GM21360 (cell line): ENCODE results near the gene WDR86.

Experiments
- ATAC-seq: cut with Tn5 transposase; IDR thresholded peaks from one replicate; pipeline ENCODE4 v1.9.1; 2021; ENCODE audit warnings: mild to moderate bottlenecking, moderate library complexity; ENCODE audit not compliant: unreplicated experiment

Gene WDR86

DNA sequence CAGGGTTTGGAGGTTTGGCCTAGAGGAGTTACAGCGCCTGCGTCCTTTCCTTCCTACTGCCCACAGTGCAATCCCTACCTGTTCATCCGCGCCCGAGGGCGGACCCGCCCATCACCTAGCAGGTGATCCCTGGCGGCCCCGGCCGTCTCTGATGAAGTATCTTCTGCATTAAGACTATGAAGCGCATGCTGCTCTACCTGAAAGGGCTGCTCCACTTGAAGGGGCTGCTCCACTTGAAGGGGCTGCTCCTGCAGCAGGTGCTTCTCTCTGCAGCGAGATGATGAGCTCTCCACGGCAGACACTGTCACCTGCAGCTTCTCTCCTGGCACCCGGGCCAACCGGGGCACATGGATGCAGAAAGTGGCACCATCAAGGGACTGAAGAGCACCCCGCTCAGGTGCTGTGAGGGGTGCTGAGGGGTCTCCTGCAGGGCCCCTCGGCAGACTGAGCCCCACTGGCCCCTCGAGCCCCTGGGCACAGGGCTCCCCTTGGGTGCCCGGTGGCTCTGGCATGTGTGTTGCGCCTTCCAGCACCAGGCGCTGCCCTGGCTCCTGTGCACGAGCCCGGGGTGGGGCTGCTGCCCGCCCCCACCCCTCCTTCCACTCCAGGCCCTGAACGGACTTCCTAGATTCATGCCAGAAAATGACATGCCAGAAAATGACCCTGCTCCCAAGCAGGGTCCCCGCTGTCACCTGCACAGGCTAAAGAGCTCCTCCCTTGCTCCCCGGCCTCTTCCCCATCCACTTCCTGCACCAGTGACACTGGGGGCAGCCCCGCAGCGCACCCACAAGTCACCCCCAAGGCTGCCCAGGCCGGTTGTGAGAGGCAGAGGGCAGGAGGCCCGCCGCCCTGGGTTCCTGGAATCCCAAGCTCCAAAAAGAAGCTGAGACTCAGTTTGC, 29.4 kb downstream of the WDR86 start:
- no peak for ATAC-seq

DNA sequence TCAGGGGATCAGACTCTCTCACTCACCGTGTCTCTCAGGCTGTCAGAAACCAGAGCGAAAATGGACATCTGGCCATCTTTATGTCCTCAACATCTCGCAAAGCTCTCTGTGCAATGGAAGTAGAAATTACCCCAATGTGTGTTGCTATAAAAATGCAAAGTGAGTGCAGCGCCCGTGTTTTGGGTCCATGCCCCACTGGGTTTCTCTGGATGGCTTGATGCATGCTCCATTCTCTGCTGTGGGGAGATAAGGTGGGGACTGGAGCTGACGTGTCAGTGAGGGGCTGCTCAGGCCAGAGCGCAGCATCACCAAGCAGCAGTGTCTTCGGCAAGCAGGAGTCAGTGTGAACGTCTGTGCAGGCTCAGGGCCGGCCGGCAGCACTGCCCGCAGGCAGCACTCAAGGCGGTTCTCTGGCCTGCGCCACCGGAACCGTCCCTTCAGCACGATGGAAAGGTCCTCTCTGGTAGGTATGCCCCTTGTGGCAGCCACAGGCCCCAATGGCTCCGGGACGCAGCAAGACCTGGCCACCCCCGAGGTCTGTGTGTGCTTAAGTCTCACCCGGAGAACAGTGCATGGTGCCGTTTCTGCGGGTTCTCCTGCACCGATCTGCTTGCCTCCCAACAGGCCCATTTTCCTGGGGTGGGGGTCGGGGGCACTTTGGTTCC, 30.2 kb downstream of the WDR86 start:
- no peak for ATAC-seq

DNA sequence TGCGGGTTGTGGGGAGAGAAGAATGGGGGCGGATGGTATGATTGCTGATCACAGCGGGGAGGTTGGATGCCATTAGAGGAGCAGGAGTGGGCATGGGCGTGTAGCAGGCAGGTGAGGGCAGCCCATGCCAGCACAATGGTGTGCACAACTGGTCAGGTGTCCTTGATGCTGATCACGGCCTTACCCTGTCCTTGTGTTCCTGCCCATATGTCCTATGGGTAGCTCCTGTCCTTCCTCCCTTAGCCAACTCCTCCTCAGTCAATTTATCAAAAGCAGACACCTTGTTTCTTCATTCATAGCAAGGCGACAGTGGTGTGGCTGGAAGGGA, 30.7 kb downstream of the WDR86 start:
- ATAC-seq, result no peak

DNA sequence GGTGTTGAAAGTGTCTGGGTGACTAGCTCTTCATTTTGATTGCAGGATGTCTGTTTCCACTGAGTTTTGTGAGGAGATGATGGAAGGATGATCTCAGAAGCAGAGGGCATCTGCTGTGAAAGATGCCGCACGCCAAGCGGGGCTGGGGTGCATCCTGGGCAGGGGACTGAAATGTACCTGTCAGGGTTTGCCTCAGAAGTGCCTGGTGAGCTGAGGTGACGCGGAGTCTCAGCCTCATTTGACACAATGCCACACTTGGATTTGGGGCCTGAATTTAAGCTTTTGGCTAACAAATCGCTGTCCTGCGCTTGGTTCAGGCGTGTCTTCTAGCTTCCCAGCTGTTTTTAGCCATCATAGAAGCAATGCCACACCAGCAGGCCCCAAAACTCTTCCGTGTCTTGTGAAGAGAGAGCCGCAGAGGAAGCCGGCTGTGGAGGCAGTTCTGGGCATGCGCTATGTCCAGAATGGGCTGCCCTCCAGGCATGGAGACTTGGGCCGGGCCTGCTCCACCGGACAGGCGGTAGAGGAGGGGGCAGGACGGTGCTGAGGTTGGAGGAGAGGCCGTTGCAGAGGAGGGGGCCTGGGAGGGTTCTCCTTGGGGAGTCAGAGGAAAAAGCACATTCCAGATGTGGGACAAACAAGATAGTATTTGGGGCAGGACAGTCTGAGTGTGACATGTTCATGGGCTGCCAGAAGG, 31.2 kb downstream of the WDR86 start:
- no peak for ATAC-seq

DNA sequence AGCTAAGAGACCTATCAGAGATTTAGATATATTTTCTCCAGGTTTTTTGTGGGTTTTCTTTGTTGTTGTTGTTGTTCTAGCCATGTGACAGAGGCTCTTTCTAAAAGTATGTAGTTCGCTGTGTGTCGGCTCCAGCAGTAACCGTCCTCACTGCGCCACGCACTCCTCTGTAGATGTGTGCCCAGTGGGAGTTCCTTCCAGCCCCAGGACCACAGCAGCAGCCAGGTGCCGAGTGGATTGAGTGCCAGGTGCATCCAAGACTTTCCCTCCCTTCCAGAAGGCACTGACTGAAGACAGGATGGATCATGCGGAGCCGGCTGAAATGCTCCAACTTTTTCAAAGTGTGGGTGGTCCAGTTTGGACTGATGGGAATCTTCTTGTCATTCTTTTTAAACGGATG, 31.8 kb downstream of the WDR86 start:
- no peak for ATAC-seq

DNA sequence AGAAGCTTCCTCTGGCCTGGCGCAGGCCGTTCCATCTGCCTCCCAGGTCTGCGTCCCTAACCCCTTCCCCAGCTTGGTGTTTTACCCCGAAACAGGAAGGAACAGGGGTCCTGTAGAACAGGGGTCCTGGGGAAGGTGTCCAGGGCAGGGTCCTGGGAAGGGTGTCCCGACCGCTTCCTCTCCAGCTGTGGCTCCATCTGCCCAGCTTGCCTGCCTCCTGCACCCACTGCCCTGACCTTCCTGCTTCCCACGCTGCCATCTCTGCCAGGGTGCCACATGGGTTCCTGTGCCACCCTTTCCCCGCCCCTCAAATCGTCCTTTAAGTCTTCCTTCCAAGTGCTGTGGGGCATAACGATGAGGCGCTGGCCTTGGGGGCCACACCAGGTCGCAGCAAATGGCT, 32.4 kb downstream of the WDR86 start:
- ATAC-seq, result no peak

DNA sequence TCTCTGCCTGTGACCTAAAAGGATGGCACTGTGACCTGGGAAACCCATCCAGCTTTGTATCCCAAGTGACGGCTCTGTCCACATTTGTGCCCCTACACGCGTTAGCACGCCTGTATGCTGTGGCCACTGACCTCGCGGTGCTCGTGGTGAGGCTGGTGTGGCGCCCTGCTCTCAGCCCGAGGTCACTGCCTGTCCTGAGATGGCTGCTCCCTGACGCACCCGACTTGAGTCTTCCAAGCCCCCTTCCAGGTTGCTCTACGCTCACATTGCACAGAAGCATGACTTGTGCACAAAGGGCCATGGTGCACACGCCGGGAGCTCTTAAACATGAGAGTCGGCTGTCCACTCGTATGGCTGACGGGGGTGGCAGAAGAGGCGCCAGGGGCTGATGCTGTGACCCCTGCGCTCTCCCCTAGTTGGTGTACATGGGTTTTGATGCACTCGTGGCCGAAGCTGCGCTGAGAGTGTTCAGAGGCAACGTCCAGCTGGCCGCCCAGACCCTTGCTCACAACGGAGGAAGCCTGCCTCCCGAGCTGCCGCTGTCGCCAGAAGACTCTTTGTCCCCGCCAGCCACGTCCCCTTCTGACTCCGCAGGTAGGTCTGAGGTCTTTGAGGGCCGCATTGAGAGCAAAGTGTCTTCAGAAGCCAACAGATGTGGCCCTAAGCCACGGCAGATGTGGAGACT, 33.5 kb downstream of the WDR86 start:
- no peak for ATAC-seq

DNA sequence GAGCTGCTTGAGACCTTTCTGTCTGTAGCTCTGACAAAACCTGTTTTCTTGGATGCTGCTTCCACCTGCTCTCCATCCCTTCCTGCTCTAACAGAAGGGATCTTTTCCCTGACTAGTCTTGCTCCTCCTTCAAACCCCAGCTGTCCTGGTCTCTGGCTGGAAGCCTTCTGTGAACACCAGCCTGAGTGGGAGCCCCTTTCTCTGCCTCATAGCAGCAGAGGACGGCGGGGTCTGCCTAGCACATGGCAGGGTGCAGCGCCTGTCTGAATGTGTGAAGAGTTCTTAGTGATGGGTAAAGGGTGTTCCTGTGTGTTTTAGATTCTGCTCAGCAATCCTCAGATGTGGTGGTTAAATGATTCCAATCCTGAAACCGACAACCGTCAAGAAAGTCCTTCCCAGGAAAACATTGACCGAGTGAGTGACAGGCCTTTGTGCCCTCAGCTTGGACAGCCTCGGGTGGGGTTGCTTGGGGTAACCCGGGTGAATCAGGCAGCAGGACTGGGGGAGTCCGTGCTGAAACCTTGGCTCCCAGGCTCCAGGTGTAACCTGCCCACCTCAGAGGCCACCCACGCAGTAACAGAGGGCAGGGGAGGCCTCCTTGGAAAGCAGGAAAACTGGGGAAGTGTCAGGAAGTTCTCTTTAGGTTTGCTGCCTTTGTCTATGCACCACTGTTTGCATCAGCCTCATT, 34.2 kb downstream of the WDR86 start:
- ATAC-seq, result no peak

DNA sequence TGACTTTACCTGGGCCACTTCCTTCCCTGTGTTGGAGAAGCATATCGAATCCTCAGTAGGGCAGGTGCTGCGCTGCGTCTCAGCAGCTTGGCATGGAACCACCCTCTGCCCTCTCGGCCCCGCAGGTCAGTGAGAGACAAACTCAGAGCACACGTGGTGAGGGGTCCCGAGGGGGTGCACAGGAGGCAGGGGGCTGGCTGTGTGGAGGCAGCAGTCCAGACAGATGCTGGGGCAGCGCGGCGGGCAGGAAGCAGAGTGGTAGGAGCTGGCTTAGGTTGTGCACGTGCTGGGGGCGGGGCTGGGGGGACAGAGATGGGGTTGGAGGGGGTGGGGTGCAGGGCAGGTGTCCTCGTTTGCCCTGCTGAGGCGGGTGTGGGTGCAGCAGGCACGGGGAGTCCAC, 35.1 kb downstream of the WDR86 start:
- ATAC-seq, result no peak

DNA sequence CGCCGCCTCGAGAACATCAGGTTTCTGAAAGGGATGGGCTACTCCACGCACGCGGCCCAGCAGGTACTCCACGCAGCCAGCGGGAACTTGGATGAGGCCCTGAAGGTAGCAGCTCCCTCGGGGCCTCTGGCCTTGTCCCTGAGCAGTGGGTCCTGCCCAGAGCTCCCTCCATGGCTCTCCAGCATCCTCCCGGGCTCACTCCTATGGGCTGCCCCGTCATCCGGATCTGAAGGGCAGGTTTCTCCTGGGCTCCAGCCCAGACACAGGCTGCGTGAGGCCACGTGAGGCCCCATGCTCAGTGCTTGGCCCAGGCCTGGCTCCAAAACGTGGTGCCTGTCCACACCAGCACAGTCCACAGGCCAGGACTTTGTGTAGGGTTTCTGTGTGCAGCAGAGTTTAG, 35.7 kb downstream of the WDR86 start:
- no peak for ATAC-seq

DNA sequence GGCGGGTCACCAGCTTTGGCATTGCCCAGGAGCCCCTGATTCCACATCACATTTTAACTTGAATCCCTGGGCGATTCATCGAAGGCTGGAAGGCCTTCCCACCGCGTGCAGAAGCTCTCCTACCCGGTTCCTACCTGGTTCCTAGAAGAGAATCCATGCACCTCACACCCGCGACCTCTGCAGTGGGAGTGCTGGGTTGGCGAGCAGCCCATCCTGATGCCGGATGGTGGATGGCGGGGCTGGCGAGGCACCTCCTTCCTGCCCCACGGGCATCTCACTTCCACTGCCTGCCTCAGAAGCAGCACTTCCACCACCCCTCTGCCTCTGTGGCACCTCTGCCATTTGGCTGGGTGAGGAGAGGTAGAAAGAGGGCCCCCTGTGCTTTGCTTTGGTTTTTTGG, 36.2 kb downstream of the WDR86 start:
- ATAC-seq, result no peak

DNA sequence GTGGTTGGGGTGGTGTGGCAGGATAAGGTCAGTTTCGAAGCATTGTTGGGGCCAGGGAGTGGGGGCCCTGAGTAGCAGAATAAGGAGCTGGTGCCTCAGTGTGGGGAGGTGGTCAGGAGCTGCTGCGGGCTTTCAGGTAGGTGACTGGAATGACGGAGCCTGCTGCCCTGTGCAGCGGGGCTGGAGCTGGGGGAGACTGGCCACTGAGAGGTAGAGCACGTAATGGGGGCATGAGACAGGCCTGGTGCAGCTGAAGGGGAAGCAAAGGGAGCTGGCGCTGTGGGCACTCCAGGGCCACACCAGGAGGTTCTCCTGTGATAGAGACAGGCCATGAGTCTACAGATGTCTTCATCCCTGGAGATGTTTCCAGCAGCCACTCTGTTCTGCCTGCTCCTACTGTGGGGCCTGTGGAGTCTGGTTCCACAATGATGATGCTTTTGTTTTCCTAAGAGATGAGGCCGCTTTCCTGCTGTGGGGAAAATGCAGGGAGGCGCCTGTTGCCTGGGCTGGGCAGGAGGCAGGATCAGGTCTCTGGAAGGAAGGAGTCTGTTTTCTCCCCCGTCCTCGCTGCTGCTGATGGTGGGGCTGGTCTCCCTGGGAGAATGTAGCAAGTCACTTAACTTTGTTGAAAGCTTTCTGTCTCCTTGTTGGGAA, 37.1 kb downstream of the WDR86 start:
- ATAC-seq, result no peak

DNA sequence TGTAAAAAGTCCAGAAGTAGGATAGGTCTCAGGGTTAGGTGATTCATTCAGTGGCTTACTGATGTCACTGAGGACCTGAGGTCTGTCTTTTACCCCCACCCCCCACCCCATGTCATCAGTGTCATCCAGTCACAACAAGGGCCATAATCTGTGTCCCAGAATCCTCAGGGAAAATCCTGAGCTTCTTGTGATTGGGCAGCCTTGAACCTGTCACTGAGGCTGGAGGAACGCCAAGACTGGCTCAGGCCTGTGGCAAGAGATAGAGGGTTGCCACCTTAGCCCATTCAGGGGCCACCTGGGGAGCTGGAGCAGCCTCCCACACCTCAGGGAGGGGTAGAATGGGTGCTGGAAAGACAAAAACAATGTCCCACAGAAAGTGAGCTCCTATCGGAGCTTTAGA, 38.6 kb downstream of the WDR86 start:
- no peak for ATAC-seq

DNA sequence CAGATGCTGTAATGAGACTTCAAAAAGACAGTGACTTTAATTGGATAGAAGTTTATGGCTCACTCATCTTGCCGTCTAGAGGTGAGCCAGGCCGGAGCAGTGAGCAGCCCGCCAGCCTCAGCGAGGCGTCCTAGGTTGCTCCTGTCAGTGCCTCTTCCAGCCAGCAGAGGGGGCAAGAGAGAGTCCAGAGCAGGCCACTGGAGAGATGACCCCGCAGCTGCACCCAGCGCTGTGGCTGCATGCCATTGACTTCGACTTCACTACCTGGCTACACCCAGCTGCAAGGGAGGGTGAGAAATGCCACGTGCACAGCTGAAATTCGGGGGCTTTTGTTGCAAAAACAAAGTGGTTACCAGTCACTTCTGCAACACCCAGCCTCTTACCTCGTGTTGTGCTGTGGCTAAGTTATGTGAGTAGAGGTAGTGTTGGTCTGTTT, 41.7 kb downstream of the WDR86 start:
- peak; percentile 90 for ATAC-seq

DNA sequence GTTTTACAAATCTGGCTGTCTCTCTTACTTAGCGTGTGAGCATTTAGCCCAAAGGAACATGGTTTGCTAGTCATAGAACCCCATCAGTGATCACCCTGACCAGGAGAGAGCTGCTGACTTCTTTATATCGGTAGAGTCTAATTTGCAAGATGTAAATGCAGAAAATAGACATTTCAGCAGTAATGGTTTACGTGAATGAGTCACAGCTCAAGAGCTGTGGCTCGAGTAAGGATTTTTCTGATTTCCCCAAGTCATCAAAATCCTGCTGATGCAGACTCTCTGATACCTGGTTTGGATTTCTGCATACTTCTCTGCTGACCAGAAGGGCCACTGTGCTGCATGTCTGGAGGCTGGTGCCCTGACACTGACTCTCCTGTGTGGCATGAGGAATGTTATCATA, 42.6 kb downstream of the WDR86 start:
- ATAC-seq, result no peak

DNA sequence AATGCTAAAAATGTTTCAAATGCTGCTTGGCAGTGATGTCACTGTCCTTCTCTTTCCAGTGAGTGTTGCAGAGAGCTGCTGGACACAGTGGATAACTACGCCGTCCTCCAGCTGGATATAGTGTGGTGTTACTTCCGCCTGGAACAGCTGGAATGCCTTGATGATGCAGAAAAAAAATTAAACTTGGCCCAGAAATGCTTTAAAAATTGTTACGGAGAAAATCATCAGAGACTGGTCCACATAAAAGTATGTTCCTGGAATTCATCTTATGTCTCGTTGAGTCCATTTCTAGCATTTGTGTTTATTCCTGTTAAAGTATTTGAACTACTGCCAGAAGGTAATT, 43.0 kb downstream of the WDR86 start:
- no peak for ATAC-seq

DNA sequence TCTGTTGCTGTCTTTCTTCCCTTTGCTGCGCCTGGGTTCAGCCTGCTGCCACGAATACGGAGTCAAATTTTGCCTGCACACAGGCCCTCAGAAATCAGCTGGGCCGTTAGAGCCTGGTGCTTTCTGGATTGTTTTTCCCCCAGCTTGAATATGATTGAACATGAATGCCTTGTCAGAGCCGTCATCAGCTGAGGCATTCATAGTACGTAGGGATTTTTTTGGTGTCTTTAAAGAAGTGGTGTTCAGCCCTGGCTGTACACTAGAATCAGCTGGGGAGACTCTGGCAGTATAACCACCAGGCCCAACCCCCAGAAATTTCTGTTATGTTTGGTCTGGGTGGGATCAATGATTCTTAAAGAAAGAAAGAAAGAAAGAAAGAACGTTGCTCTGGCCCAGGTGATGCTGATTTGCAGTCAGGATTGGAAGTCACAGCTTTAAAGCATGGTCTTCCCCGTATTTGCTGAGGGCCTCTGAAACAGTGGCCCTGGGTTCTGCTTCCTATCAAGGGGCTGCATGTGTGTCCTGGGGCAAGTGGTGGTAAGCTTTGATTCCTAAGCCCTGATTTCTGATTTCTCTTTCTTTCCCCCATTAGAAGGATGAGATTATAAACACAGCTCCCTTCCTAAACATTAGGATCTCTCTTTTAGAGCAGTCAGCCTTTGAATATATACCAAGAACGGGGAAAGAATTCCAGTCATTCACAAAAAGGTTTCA, 43.5 kb downstream of the WDR86 start:
- ATAC-seq, result no peak

DNA sequence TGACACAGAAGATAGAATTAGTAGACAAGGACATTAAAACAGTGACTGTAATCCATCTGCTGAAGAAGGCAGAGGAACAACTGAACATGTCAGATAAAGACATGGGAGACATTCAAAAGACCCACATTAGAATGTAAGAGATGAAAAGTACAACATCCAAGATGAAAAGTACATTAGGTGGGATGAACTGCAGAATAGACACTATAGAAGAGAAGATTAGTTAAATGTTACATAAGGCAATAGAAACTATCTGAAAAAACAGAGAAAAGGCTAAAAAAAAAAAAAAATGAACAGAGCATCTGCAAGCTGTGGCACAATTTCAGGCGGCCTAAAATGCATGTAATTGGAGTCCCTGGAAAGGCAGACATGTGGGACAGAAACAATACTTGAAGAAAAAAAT, 46.7 kb downstream of the WDR86 start:
- no peak for ATAC-seq

DNA sequence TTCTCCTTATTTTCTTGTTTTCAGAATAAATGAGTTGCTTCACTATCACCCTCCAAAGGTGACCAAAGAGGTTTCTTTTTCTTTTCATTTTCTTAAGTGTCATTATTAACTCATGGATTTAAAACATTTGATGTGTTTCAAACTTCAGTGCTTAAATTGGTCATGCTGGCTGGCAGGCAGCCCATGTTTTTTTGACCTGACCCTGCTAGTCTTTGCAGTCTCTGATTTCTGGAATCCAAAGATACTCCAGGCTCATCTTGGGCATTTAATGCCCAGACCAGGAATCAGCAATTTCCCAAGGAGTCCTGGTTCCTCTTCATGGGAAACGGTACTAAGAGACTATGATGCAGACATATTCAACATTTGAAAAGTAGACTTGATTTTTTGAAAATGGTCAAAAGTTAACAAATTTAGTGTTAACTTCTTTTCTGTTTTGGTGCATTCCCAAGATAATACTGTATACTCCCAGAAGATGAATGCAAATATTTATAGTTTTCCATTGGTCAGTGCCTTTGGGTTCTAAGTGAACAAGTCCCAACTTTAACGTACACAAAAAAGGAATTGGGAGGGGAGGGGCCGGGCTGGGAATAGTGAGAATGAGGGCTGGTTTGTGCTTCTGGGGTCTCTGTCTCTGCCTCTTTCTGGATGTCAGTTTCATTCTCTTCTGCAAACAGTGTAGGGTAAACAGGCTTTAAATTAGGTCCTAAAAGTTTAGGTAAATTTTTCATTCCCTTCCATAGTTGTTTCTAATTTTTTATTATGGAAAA, 48.5 kb downstream of the WDR86 start:
- ATAC-seq, result no peak
